Activated CD4-positive, alpha-beta T cell treated with anti-CD3 and anti-CD28 coated beads, Interleukin-2, amount 10 ng/mL, durations not matched to agents 24 days and 14 days (primary cell): ENCODE data around the gene CLGN. TPM values are rescaled to one million over a fixed set of nuclear protein-coding genes. Genes with fewer than 3 reads are reported as not detected.

Experiments used
- DNase-seq: peaks from one replicate; pipeline ENCODE4 v3.0.0; 2022
- H3K27ac Mint-ChIP-seq: one replicate; pipeline ENCODE4 v1.8.0; 2022; ENCODE audit warnings: mild to moderate bottlenecking, mixed read lengths
- H3K27me3 Mint-ChIP-seq: one replicate; pipeline ENCODE4 v1.8.0; 2022; ENCODE audit warnings: mixed read lengths
- H3K36me3 Mint-ChIP-seq: one replicate; pipeline ENCODE4 v1.8.0; 2022; ENCODE audit warnings: low read depth, mild to moderate bottlenecking, mixed read lengths
- H3K4me1 Mint-ChIP-seq: one replicate; pipeline ENCODE4 v1.8.0; 2021; ENCODE audit warnings: mixed read lengths
- H3K4me3 Mint-ChIP-seq: one replicate; pipeline ENCODE4 v1.8.0; 2022; ENCODE audit warnings: mild to moderate bottlenecking, moderate library complexity, mixed read lengths
- H3K9me3 Mint-ChIP-seq: one replicate; pipeline ENCODE4 v1.8.0; 2021; ENCODE audit warnings: mixed read lengths
- intact Hi-C: fragments of 100-400 bp; cut with micrococcal nuclease; formaldehyde crosslinking; loops from one replicate; pipeline ENCODE4 v1.15.1; 2023
- total RNA-seq: library from RNA; stranded (reverse); gene quantifications from 2 replicates; pipeline ENCODE4 v1.2.3, GENCODE V29; 2022

CLGN gene
- total RNA-seq, 1 donor from 2014 or later = not detected

GRCh38 chr4:140342620-140343019 is 84.8 kb downstream of the CLGN start:
- Mint-ChIP-seq H3K36me3 (no peaks in the 10 kb centered on the region), H3K4me3 (no peak overlapping the region)

More at GRCh38 chr4:140342620-140343019, 84.8 kb downstream of the CLGN start:
- Mint-ChIP-seq H3K4me1 (peaks cover 2% of the 10 kb centered on the region), H3K27ac (no peak overlapping the region), H3K9me3 (no peaks in the 10 kb centered on the region), H3K27me3 (peaks cover 16% of the 10 kb centered on the region)
- DNase-seq = no peak
- intact Hi-C loops = no loop called here

Other genes with a start within 250 kb of the CLGN start
- gene SCOC, start 54.0 kb downstream of the CLGN start, total RNA-seq = 33.7 and 33.8 TPM in 2 replicates
- not detected in 2 replicates for gene MGAT4D, start 70.6 kb upstream of the CLGN start, total RNA-seq
- 10.5 and 12.3 TPM in 2 replicates for gene ELMOD2, start 96.5 kb upstream of the CLGN start, total RNA-seq
- not detected in 2 replicates for gene UCP1, start 141.3 kb upstream of the CLGN start, total RNA-seq